HepG2 (cell line): ENCODE measurements around the gene C1GALT1.
"Not testable (repeated sequence)": the region's sequence is repeated elsewhere in the genome, so short reads cannot be mapped to it uniquely, and the experiment has no call there.

ENCODE experiments used
- POLR2A ChIP-seq, 2 experiments: IDR thresholded peaks; 2 replicates each; pipeline ENCODE4 v1.6.1; 2011; ENCODE audit warnings: low read depth in 2 of 2, low read length in 2 of 2, mild to moderate bottlenecking in 1 of 2, moderate library complexity in 1 of 2; ENCODE audit not compliant: insufficient read depth in 1 of 2
- SATB2 ChIP-seq: sonication (generic); formaldehyde crosslinking; IDR thresholded peaks from 2 replicates; pipeline ENCODE4 v1.5.0; 2020; ENCODE audit warnings: missing genetic modification reagents
- SMC3 ChIP-seq: IDR thresholded peaks from 2 replicates; pipeline ENCODE4 v1.6.1; 2011; ENCODE audit warnings: low read length, improper control_type of control experiment
- SUZ12 ChIP-seq: fragments of 150-350 bp; IDR thresholded peaks from 2 replicates; pipeline ENCODE4 v1.6.1; 2014; ENCODE audit warnings: low read depth, low read length
- ZNF160 ChIP-seq: sonication (generic); formaldehyde crosslinking; IDR thresholded peaks from 2 replicates; pipeline ENCODE4 v1.8.0; 2022; ENCODE audit warnings: mild to moderate bottlenecking, inconsistent platforms, missing genetic modification reagents
- TF ChIP-seq, protein P1 (sequence below): sonication (generic); formaldehyde crosslinking; IDR thresholded peaks from 2 replicates; pipeline ENCODE4 v1.4.0; 2020; ENCODE audit warnings: missing genetic modification reagents
- TF ChIP-seq, protein P2 (sequence below): sonication (generic); formaldehyde crosslinking; IDR thresholded peaks from 2 replicates; pipeline ENCODE4 v1.4.0; 2020; ENCODE audit warnings: missing genetic modification reagents

DNA sequence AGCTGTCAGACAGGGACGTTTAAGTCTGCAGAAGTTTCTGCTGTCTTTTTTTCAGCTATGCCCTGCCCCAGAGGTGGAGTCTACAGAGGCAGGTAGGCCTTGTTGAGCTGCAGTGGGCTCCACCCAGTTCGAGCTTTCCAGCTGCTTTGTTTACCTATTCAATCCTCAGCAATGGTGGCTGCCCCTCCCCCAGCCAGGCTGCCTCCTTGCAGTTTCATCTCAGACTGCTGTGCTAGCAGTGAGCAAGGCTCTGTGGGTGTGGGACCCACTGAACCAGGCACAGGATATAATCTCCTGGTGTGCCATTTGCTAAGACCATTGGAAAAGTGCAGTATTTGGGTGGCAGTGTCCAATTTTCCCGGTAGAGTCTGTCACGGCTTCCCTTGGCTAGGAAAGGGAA is 37.2 kb upstream of the C1GALT1 start:
- not testable (repeated sequence) for TF ChIP-seq ZNF160 (CRISPR knock-in tag); POLR2A (IDR thresholded peaks at IDR 0.05; ENCODE audit: insufficient read depth in 1 of 2, low read depth in 2 of 2, low read length in 2 of 2); SUZ12; SMC3; SATB2 (CRISPR knock-in tag)
- TF ChIP-seq, protein P1, sequence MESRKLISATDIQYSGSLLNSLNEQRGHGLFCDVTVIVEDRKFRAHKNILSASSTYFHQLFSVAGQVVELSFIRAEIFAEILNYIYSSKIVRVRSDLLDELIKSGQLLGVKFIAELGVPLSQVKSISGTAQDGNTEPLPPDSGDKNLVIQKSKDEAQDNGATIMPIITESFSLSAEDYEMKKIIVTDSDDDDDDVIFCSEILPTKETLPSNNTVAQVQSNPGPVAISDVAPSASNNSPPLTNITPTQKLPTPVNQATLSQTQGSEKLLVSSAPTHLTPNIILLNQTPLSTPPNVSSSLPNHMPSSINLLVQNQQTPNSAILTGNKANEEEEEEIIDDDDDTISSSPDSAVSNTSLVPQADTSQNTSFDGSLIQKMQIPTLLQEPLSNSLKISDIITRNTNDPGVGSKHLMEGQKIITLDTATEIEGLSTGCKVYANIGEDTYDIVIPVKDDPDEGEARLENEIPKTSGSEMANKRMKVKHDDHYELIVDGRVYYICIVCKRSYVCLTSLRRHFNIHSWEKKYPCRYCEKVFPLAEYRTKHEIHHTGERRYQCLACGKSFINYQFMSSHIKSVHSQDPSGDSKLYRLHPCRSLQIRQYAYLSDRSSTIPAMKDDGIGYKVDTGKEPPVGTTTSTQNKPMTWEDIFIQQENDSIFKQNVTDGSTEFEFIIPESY (CRISPR knock-in tag), result not testable (repeated sequence)
- TF ChIP-seq, protein P2, sequence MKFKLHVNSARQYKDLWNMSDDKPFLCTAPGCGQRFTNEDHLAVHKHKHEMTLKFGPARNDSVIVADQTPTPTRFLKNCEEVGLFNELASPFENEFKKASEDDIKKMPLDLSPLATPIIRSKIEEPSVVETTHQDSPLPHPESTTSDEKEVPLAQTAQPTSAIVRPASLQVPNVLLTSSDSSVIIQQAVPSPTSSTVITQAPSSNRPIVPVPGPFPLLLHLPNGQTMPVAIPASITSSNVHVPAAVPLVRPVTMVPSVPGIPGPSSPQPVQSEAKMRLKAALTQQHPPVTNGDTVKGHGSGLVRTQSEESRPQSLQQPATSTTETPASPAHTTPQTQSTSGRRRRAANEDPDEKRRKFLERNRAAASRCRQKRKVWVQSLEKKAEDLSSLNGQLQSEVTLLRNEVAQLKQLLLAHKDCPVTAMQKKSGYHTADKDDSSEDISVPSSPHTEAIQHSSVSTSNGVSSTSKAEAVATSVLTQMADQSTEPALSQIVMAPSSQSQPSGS, result not testable (repeated sequence)
